PFSK-1 (cell line): ENCODE measurements around the gene MMP2.

Experiments
- FOXP2 ChIP-seq: optimal IDR thresholded peaks from 2 replicates; pipeline ENCODE3; 2011; ENCODE audit warnings: borderline replicate concordance, control low read depth, inconsistent platforms; ENCODE audit not compliant: insufficient read depth; ENCODE audit errors: extremely low read length, extremely low read depth
- POLR2AphosphoS5 ChIP-seq: IDR thresholded peaks from 2 replicates; pipeline ENCODE4 v1.6.1; 2012; ENCODE audit warnings: low read depth, mild to moderate bottlenecking, control low read depth, low read length, moderate library complexity
- SIN3A ChIP-seq: IDR thresholded peaks from 2 replicates; pipeline ENCODE4 v1.6.1; 2012; ENCODE audit warnings: mild to moderate bottlenecking, low read length, moderate library complexity, borderline replicate concordance; ENCODE audit not compliant: insufficient read depth
- TAF1 ChIP-seq: IDR thresholded peaks from 2 replicates; pipeline ENCODE4 v1.6.1; 2012; ENCODE audit warnings: low read length, control low read depth, borderline replicate concordance; ENCODE audit not compliant: insufficient read depth
- TF ChIP-seq, protein P1 (sequence below), 2 experiments: IDR thresholded peaks; 2 replicates each; pipeline versions ENCODE4 v1.6.1 to v1.8.0; 2011 to 2012; ENCODE audit warnings: low read depth in 2 of 2, low read length in 2 of 2, control low read depth in 1 of 2, inconsistent platforms in 1 of 2, mild to moderate bottlenecking in 1 of 2, moderate library complexity in 1 of 2; ENCODE audit not compliant: insufficient read depth in 1 of 2

DNA sequence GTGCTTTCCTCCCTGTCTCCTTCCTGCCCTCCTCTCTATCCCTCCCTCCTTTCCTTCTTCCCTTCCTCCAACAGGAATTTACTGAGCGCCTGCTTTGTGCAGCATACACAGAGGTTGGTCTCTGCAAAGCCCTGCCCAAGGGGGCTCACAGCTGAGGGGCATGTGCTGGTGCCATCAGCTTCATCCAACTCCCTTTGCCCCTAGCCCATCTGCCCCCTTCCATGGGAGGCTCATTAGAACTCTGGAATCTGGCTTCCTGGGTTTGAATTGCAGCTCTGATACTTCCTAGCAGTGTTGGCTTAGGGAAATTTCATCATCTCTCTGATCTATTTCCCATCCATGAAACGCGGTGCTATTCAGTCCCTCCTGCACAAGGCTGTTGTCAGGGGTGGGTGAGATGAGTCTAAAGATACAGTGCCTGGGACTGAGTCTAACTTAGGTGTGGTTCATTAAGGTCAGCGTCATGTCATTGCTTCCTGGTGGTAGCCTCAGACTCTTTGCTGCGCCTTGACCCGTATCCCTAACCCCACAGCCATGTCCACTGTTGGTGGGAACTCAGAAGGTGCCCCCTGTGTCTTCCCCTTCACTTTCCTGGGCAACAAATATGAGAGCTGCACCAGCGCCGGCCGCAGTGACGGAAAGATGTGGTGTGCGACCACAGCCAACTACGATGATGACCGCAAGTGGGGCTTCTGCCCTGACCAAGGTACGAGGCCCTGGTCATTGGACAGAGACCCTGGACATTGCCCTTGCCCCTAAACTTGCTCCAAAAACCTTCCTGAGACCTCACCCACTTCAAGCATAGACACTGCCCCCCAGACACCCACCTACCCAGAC lies 10.3 kb downstream of the MMP2 start:
- TF ChIP-seq, protein P1, sequence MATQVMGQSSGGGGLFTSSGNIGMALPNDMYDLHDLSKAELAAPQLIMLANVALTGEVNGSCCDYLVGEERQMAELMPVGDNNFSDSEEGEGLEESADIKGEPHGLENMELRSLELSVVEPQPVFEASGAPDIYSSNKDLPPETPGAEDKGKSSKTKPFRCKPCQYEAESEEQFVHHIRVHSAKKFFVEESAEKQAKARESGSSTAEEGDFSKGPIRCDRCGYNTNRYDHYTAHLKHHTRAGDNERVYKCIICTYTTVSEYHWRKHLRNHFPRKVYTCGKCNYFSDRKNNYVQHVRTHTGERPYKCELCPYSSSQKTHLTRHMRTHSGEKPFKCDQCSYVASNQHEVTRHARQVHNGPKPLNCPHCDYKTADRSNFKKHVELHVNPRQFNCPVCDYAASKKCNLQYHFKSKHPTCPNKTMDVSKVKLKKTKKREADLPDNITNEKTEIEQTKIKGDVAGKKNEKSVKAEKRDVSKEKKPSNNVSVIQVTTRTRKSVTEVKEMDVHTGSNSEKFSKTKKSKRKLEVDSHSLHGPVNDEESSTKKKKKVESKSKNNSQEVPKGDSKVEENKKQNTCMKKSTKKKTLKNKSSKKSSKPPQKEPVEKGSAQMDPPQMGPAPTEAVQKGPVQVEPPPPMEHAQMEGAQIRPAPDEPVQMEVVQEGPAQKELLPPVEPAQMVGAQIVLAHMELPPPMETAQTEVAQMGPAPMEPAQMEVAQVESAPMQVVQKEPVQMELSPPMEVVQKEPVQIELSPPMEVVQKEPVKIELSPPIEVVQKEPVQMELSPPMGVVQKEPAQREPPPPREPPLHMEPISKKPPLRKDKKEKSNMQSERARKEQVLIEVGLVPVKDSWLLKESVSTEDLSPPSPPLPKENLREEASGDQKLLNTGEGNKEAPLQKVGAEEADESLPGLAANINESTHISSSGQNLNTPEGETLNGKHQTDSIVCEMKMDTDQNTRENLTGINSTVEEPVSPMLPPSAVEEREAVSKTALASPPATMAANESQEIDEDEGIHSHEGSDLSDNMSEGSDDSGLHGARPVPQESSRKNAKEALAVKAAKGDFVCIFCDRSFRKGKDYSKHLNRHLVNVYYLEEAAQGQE (IDR thresholded peaks at IDR 0.05; ENCODE audit: insufficient read depth in 1 of 2, low read depth in 2 of 2, low read length in 2 of 2), result no peak
- TF ChIP-seq POLR2AphosphoS5 (no peak), TAF1 (no peak), FOXP2 (no peak), SIN3A (no peak)
